NCI-H526 treated with DMSO at 0.1 percent for 48 hours (cell line): ENCODE data around the gene AUTS2.

Experiments
- DNase-seq: peaks from one replicate; lab custom pipeline; 2025; lab: John Stamatoyannopoulos, UW

The AUTS2 gene

GRCh38 chr7:70470746-70471145 is 872.5 kb downstream of the AUTS2 start:
- DNase-seq, result no peak

DNA sequence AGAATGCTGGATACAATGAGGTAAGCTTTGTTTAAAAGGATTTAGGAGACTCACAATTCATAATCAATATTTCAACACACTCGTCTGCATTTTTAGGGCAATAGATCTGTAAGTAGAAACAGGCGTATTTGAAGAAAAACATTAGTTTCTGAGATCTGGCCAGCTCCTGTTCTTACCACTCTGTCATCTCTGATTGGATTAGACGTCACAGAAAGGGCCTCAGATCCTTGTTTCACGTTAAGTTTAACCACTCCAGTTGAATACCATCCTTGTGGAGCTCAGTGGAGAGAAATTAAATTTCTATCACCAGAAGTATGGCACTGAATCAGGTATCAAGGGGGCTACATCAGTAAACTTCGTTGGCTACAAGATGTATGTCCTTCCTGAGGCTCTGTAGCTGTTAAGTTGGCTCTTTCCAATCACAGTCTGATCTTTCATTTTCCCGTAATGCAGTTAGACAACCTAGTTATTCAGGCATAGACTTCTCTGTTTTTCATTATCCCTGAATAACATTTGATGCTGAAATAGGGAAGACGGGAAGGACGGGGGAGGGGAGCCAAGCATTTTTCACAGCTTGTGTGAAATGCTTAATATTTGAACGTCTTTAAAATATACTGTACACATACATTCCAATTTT is 874.4 kb downstream of the AUTS2 start:
- DNase-seq, result no peak

- DNase-seq, result no peak
Measured at GRCh38 chr7:70474639-70475234, 876.5 kb downstream of the AUTS2 start.

DNA sequence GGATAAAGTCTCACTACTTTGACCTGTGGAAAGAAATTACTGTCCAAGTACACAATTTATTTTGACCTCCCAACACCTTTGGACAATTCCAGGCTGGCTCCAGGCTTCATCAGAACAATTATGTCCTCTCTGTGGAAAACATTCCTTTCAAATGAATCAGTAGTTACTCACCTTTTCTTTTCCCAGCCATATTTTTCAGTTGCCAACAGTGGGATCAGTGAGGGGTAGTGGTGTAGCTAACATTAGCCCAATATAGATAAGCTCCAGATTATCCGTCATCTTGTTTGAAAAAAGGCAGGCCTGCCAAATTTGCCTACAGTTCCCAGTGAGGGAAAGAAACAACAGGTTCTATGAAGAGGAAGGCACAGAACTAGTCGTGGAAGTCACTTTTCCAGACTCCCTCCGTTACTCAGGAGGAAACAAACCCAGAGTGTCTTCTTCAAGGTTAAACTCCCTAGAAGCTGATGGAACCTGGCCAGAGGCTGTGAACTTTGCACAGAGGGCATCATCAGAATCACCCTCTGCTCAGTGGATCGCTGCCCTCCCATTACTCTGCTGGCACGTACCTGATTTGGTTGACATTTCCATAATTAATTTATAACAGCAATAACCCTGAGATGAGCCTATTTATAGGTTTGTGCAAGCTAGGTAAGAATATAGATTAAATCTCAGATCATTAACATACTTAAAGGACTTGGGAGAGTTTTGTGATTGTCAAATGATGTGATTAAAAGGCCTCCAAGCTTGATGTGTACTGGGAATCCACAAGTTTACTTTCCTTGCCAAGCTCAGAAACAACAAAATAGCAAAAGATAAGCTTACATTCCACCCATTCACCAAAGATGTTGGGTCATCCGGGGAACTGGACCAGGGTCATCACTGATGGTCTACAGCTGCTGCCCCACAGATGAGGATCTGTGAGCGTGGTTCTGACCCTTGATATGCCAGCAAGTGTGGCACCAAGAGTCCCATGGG is 879.0 kb downstream of the AUTS2 start:
- DNase-seq, result peak; percentile 16

GRCh38 chr7:70479153-70480021 is 881.1 kb downstream of the AUTS2 start:
- DNase-seq, result no peak

DNA sequence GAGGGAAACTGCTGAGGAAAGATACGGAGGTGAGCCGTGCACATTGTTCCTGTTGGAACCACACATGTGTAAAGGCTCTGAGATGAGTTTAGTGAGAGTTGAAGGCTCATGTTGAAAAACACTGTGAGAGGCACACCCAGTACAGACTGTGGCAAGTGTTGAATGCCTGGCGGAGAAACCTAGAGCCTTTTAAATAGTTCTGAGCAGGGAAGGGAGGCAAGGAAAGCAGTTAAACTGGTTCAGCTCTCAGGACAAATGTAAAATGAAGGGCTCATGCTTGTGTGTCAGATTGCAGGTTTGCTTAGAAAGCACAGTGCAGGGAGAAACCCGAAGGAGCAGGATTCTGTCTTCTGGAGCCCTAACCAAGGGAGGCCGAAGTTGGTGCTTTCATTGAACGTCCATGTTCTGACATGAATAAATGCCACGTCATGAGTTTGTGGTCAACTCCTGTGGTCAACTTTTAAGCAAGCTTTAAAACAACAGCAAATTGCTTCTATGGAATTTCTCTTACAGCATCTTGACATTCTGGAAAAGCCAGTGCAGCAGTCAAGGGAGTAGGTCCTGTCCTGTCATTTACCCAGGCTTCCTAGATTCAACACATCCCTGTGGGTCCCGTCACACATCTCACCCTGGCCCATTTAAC is 882.8 kb downstream of the AUTS2 start:
- DNase-seq, result no peak

DNA sequence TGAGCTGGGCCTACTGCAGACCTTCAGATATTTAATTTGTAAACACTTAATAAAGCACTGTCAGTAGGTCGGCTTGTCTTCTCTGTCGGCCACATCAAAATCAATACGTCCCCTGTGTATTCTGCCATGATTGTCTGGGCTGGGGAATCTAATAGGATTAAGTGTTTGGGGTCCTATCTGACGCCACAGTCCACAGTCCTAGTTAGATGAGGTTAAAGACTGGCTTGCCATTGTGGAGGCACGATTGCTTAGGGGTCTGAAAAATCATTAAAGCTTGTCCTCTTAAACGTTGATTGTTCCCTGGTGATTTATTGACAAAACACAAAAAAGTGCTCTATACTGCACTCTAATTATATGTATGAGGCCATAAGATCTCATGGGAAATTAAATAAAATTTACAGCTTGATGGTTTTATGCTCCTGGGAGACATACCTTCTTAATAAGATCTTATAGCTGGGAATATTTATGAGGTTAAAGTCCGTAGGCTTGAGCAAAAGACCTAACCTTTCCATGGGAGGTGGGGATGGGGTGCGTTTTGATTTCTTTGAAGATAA is 883.4 kb downstream of the AUTS2 start:
- no peak for DNase-seq

DNA sequence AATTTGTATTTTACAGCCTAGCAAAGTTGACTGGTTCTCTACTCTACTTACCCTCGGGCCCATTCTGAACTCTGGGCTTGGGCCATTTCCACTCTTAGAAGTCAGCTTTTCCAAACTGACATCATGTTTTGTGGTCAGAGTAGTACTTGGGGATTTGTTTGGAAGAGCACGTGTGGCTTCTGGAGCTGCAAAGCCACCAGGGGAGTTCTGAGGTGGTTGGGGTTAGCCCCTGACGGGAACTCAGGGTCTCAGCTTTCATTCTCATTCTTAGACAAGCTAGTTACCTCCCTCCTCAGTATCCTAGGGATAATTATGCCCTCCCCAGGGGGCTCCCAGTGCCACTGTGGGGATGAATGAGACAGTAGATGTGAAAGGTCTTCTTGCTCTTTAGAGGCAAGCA is 886.0 kb downstream of the AUTS2 start:
- no peak for DNase-seq

DNA sequence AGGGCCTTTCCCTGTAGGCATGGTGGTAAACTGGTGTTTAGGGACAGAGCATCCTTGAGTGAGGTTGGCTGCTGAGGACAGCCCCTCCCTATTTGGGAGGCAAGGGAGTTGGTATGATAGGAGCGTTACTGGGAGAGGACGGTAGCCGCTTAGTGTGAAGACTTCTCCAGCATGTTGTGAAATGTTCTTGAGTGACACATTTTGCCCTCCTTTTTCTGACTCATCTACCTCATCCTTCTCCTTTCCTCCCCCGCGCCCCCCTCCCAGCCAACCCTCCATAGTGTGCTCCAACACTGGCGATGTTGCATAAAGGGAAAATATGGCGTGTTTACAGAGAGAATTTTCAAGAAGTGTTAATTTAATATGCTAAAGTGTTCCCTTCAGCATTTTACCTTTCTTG is 888.7 kb downstream of the AUTS2 start:
- DNase-seq, result no peak

DNA sequence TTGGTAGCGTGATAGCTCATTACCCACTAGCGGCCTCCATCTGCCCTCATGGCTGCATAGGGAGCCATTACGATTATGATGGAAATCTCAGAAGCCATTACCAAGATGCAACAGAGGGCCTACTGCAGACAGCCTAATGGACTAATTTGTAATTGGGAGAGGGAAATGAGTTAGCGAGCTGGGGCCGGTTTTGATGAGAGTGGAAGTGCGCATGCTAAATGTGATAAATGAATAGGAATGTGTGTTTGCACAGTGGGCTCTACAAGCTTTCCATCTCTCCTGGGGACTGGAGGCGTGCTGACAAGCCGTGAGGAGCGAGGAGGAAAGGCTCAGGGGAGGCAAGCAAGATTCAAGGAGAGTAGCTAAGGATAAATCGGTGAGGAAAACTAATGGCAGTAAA is 889.2 kb downstream of the AUTS2 start:
- no peak for DNase-seq

GRCh38 chr7:70487886-70488285 is 889.6 kb downstream of the AUTS2 start:
- DNase-seq, result no peak

DNA sequence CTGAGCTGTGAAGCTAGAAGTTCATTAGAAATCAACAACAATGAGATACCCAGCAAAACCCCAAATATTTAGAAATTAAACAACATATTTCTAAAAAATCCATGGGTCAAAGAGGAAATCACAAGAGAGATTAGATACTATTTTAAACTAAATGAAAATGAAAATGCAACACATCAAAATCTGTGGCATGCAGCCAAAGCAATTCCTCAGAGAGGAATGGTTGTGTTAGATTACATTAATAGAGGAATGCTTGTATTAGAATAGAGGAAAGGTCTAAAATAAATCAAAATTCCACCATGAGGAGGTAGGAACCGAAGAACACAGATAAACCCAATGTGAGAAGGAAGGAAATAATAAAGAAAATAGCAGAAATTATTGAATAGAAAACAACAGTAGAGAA is 891.5 kb downstream of the AUTS2 start:
- no peak for DNase-seq

- no peak for DNase-seq
Measured at GRCh38 chr7:70492625-70493024, 894.4 kb downstream of the AUTS2 start.

DNA sequence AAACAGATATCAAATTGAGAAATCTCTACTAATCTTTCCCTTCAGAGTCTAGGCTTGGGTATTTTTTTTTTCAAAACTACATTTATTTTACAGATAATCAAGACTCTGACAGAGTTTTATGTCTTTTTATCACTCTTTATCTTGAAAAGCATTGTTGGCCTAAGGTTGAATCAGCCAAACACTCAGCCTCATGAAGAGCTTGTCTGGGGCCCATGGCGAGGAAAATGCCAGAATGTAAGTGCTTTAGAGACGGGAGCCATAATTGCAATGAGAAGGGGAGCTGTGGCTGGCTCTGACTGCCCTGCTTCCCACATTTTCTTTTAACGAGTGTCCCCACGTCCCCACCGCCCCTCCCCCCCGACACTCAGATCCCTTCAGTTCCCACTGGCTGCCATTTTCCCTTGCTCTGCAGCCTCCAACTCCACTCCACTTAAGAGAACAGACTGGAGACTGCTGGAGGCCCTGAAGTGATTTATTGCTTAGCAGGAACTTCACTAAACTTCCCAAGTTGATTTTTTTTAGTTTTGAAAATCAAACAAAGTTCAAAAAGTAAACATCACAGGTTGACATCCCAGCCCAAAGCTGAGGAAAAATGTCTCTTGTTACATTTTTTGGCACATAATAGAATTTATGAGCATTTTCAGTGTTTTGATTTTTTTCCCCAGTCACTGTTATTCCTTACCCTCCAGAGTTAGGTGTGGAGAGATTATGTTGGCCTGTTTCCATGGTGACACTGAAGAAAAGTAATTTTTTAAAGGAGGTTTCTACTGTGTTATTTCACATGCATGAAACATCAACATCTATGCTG is 896.2 kb downstream of the AUTS2 start:
- no peak for DNase-seq

DNA sequence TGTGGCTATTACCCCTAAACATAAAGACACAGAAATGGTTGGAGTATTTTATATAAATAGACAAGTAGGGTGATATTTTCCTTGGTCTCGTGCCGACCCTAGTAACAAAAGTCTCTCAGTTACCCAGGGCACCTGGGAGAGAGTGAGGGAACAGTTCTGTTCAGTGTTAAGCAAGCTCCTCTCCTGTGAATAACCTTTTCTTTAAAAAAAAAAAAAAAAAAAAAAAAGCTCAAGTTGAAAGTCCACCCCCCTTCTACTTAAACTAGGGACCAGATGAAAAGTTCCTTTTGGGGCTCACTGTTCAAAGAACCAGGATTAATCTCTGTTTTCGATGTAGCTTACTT is 896.7 kb downstream of the AUTS2 start:
- no peak for DNase-seq

GRCh38 chr7:70497793-70498192 is 899.5 kb downstream of the AUTS2 start:
- DNase-seq, result no peak

DNA sequence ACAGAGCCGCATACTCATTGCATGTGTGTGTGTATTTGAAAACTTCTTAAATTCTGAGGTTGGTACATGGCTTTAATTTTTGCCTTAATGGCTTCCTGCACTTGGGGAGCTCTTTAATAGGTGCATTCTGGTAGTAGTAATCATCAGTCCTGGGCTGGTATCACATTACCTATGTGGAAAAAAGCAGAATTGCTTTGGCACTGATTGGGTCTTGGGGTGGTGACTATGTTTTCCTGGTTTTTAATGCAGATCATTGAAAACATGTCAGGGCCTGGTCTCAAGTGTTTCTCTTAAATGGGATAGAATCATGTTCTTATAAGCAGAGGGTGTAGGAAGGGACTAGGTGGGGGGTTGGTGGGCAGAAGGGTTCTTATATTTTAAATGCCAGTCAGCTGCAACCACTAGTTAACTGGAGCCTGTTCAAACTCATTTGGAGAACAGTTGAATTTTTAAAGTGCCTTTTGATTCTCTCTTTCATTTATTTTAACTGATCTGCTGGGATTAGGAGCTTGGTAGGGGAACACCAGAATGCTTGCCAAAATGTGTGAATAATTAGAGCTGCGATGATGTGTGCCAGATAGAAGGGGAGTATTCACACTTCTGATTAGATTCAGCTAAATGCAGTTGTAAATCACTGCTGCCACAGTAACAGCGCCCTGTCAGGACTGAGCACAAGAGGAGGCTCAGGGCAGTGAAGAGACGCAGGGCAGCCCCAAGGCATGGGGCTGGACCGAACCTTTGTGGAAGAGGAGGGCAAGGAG is 900.1 kb downstream of the AUTS2 start:
- no peak for DNase-seq

- DNase-seq, result no peak
Measured at GRCh38 chr7:70500261-70500660, 902.0 kb downstream of the AUTS2 start.

- no peak for DNase-seq
Measured at GRCh38 chr7:70502117-70502863, 904.0 kb downstream of the AUTS2 start.
